Activated CD4-positive, alpha-beta T cell treated with anti-CD3 and anti-CD28 coated beads for 48 hours (primary cell): ENCODE results near the gene PHOX2A.

ENCODE experiments used
- DNase-seq: peaks from one replicate; pipeline ENCODE4 v3.0.0-alpha.2; 2020

Gene PHOX2A

DNA sequence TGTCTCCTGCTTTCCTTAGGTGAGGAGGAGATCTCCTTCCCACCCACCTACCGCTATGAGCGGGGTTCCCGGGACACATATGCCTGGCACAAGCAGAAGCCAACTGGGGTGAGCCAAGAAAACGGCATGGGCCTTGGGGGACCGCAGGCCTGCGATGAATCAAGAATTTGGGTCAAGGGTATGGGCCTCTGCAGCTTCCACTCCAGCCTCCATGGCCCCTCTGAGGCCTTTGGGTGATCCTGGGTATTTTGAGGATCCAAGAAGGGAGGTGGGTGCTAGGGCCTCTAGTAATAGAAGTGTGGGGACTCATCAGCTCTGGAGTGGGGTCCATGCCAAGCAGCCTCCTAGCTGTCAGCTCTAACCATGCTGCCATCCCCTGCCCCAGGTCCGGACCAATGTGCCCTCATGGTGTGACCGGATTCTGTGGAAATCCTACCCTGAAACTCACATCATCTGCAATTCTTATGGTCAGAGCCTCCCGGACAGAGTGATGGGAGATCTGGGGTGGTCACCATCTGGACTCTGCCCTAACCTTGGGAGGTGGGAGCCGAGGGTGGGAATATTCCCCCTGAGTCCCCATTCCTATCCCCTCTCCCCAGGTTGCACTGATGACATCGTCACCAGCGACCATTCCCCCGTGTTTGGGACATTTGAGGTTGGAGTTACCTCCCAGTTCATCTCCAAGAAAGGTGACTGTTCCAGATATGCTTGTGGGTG, 10.8 kb downstream of the PHOX2A start:
- DNase-seq: no peak

DNA sequence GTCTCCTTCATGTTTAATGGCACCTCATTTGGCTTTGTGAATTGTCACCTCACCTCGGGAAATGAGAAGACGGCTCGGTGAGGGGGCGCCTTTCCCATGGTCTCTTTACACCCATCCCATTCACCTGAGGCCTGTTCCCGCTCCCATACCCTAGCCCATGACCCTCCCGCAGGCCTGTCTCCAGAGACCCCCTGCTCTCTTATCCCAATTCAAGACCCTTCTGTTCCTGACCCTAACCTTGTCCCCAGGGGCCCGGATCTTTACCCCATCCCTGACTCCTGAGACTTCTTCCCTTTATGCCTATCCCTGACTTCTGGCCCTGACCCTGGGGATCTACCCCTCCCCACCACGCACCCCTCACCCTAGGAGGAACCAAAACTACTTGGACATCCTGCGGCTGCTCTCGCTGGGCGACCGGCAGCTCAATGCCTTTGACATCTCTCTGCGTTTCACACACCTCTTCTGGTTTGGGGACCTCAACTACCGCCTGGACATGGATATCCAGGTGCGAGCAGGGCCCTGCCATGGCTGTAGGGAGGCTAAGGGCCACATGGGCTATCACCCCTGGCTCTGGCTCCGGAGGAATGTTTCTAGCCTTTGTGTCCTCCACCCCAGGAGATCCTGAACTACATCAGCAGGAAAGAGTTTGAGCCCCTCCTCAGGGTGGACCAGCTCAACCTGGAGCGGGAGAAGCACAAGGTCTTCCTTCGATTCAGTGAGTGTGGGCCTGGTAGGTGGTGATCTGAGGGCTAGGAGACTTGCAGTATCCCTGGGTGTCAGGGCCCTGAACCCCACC, 11.5 kb downstream of the PHOX2A start:
- DNase-seq: no peak

DNA sequence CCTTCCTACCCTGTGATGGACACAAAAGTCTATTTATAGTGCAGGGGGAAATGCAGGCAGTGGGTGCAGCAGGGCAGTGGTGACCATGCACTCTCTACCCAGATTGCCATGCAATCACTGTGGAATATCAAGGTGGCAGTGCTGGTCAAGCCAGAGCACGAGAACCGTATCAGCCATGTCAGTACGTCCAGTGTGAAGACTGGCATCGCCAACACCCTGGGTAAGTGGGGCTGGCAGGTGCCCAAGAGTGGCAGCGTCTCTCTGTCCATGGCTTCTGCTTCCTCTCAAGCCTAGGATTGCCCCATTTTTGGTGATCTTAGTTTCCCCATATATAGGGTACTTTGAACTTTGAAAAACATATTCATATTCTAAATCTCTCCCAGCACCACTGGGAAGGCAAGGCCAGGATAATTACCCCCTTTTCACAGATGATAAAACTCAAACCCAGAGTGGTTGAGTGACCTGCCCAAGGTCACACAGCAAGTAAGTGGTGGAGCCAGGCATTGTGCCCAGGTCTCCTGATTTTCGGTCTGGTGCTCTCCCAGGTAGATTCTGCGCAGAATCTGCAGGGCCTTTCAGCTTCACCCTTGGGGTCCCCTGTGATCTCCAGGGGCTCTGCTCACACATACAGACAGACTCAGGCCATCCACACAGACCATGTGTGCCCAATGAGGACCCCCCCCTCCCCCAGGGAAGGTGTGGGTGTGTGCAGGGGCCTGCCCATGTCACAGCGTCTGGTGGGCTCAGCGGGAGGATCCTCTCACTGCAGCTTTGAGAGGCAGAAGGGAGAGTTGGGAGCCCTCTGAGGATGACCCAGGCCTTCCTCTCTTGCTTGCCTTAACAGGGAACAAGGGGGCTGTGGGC, 12.3 kb downstream of the PHOX2A start:
- DNase-seq: no peak

DNA sequence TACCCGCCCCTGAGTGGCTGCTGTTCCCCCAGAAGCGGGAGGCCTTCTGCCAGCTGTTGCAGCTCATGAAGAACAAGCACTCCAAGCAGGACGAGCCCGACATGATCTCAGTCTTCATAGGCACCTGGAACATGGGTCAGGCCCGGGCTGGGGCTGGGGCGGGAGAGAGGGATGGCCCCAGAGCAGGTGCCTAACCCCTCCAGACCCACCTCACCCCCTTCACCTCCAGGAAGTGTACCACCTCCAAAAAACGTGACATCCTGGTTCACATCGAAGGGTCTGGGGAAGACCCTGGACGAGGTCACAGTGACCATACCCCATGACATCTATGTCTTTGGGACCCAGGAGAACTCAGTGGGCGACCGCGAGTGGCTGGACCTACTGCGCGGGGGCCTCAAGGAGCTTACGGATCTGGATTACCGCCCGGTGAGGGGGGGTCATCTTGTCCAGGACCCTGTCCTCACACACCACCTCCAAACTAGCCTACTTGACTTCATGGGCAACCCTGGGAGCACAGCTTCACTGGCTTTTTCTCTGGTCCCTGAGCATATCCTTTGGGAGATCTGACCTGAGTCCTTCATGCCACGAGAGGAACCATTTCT, 13.1 kb downstream of the PHOX2A start:
- DNase-seq: no peak

DNA sequence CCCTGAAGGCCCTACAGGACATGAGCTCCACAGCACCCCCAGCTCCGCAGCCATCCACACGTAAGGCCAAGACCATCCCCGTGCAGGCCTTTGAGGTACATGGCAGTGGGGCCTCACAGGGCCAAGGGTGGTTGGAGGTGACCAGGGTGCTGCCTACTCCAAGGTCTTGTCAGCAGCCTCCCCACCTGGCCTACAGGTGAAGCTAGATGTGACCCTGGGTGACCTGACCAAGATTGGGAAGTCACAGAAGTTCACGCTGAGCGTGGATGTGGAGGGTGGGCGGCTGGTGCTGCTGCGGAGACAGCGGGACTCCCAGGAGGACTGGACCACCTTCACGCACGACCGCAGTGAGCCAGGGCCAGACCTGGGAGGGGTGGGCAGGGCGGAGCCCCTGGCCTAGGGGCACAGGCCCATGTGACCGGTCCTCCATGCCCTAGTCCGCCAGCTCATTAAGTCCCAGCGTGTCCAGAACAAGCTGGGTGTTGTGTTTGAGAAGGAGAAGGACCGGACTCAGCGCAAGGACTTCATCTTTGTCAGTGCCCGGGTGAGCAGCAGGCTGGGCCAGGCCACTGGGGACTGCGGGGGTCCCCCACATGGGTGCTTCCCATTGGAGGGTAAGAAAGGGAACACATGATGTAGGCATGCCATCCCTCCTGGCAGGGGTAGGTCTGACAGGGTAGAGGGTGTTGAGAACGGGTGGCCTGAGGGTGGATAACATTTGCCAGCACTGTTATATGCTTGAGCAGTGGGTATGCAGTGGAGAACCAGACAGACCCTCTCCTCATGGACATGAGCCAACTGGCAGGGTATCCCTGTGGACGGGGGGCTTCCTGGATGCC, 13.8 kb downstream of the PHOX2A start:
- DNase-seq: no peak

DNA sequence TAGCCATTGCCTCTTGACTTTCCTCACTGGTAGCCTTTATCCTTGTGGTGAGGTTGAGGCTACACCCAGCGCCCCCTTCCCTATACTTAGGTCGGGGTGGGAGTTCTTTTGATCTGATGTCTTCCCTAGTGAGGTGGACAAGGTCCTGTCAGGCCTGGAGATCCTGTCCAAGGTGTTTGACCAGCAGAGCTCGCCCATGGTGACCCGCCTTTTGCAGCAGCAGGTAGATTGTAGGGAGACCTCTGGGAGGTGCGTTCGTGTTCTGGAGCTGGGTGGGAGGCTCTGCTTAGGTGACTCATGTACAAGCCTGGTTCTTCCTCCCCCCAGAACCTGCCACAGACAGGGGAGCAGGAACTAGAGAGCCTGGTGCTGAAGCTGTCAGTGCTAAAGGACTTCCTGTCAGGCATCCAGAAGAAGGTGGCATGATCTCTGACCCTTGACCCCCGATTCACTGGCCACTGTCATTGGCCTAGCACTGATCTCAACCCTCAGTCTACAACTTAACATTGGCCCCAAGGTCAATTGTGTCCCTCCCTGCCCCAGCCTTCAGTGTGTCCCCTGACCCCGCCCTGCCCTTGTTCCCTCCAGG, 14.5 kb downstream of the PHOX2A start:
- no peak for DNase-seq

DNA sequence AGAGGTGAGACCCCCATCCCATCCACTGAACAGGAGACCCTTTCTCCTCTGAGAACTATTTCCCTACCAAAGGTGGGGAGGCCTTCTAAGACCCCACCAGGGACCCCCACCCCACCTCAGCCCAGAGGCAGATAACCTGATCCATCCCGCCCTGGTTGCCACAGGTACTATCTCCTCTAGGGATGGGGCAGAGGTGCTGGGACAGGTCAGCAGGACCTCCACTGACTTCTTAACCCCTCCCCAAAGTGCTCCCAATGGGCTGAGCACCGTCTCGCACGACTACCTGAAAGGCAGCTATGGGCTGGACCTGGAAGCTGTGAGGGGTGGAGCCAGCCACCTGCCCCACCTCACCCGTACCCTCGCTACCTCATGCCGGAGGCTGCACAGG, 15.1 kb downstream of the PHOX2A start:
- DNase-seq: no peak

DNA sequence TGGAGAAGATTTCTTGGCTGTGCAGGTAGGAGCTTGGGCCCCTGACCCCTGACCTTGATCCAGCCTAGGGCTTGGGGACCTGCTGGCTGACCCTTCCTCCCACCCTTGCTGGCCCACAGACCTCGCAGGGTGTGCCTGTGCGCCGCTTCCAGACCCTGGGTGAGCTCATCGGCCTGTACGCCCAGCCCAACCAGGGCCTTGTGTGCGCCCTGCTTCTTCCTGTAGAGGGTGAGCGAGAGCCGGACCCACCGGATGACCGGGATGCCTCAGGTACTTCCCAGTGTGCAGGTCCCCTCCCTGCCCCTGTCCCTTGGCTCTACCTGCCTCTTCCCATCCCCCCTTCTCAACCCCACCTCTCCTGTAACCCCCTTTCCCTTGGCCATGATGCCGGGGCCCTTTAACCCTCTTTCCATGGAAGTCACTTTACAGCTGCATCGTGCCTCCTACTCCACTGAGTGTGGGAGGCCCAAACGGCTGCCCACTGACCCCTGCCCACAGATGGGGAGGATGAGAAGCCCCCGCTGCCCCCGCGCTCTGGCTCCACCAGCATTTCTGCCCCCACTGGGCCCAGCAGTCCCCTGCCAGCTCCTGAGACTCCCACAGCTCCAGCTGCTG, 15.6 kb downstream of the PHOX2A start:
- no peak for DNase-seq

DNA sequence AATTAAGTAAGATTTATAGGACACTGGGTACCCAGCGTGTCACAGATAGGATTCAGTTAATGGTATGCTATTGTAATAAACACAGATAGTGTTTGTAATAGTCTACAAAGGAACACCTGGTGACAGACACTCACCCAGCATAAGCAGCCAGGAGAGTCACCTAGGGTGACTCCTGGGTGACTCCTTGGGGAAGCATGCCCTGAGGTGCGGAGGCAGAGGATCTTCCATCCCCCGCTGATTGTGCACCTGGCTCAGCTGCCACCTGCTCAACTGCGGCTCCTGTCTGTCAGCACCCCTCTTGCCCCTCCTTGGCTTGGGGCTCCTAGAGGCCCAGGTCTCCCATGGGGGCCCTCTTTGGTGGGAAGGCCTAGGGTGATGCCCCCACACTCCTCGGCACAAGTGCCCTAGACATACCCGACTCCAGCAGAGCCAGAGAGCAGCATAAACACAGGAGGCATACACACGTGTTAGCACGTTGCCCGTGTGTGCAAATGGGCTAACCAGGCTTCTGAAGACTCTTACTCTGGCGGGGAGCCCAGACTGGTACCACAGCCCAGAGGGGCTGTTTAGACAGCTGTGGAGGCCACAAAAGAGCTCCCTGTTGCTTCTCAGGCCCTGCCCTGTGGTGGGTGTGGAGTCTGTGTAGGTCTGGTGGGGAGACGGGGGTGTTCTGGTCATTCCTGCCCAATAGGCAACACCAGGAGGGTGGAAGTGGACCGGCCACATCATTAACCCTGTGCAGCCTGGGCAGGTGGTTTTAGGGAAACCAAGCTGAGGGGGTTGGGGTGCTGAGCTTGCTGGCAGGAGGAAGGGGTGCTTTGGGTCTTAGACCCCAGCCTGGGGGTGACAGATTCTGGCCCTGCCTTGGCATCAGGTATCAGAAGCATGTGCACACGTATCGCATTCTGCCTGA, 16.4 kb downstream of the PHOX2A start:
- DNase-seq: no peak

DNA sequence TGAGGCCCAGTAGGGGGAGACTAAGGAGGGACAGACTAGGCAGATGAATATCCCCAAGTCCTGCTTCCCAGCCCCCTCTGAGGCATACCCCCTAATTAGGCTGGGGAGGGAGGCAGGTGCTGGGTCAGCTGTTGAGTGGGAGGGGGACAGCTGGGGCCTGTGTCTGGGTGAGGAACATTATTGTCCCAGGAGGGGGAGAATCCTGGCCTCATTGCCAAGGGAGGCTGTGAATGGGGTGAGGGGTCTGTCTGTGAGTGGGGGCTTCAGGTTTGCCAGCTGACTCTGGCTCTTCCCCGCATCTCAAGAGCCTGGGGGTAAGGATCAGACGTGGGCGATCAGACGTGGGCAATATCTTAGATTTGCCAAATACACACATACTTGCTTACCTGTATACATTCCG, 17.3 kb downstream of the PHOX2A start:
- DNase-seq: no peak

DNA sequence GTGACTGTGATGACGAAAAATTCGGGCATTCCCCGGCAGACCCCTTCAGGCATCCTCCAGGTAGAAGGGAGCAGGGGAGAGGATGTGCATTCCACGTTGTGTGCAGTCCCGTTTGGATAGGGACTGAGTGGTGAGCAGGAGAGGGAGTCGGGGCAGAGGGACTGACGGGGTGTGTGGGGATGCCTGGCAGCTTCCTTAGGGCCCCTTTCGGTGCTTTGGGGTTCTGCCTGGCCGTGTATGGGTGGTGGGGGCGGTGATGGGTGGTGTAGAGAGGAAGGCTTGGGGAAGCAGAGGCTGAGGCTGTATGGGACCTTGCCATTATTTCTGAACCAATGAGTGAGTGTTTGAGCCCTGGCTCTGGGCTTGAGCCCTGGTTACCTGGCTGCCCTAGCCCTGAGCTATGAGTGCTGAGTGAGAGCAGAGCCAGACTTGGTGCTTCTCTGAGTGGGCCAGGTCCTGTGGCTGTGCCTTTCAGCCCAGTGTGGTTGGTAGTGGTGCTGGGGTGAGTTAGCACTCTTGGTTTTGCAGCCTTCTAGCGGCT, 18.5 kb downstream of the PHOX2A start:
- DNase-seq: peak; percentile 54

DNA sequence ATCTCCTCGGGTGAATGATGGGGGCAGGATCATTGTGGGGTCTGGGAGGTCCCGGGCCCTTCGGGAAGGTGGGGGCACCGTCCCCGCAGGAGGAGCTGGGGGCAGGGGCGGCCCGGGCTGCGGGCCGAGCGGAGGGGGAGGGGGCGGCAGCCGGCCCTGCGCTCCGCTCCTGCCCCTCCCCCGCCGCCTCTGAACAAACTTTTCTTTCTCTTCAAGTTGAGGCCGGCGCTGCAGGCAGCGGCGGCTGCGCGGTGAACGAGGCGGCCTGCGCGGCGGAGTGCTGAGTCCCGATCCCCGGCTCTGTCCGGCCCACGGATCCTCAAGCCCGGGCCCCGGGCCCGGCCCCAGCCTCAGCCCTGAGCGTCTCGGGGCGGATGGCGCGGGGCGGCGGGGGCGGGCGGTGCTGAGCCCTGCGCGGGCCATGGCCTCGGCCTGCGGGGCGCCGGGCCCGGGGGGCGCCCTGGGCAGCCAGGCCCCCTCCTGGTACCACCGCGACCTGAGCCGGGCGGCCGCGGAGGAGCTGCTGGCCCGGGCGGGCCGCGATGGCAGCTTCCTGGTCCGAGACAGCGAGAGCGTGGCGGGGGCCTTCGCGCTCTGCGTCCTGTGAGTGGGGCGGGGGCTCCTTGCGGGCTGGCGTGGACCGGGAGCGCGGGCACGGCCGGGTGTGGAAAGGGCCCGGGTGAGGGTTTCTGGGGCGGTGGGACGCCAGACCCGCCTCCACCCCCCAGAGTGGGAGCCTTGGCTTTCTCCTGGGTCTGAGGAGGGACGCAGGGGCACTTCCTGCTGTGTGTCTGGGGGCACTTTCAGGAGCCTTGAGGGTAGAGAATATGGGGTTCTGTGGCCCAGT, 19.2 kb downstream of the PHOX2A start, which contains the start of gene INPPL1:
INPPL1 (plus strand) TSS at position 204 of the 847 bp plus-strand sequence; CDS start at position 422, 218 bp downstream.
- DNase-seq: peak; percentile 59

DNA sequence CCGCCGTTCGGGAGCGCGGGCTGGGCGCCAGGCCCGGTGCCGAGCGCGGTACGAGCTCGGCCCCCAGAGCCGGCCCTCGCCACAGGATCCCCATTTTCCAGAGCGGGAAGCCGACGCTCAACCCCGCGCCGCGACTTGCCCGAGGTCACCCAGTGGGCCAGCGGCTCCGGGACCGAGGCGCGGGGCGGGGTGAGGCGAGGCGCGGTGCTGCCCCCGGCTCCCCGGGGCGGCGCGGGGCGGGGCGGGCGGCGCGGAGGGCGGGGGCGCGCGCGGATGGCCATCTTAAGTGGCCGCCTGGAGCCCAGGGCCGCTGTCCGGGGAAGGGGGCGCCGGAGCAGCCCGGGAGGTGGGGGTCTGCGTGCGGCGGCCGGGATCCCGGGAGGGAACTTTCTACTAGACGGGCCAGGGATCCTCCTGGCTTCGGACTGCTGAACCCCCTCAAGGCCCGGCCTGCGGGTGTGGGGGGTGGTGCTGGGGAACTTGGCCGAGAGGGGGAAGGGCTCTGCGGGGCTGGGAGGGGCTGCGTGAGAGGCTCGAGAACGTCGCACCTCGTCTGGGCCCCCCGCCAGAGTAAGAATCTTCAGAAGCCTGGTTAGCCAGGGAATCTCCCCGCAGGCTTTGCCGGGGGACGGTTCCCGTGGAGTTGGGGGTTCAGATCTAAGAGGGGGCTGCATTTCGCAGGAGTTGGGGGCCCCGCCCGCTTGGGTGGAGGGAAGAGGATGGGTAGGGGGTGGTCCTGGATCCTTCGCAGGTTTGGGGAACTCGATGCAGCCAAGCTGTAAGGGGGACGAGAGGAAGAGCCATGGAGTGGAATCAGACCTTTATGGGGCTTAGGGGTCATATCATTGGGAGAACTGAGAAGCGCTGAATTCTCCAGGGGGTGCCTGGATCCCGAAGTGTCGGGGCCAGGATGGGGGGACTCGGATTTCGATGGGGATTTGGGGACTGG, 20.1 kb downstream of the PHOX2A start:
- DNase-seq: peak; percentile 68

DNA sequence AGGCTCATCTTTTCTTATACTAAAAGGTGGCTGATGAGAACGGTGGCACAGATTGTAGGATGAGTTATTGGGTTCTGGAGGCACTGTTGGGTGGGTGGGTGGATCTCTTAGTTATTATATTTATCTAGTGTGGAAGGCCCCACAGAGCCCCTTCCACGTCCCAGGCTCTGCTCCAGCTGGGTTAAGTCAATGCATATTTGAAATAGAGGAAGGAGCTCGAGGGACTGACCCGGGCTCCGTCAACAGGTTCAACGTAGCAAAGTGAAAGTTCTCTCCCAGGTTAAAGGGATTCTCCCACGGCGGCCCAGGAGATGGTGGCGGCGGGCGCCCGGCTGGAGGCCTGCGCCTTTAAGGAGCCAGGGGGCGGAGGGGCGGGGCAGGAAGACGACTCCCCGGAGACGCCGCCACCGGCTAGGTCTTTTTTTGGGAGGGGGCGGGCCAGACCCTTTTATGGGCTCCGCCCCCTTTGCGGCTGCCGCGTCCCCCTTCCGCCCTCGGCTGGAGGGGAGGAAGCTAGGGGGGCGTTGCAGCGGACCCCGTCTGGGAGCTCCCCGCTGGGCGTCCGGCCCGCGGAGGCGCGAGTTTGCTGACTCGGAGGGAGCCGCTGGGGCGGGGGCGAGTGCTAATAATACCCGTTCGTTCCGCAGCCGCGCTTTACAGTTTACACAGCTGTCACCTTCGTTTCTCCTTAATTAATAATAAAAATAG, 20.9 kb downstream of the PHOX2A start:
- DNase-seq: peak; percentile 95

DNA sequence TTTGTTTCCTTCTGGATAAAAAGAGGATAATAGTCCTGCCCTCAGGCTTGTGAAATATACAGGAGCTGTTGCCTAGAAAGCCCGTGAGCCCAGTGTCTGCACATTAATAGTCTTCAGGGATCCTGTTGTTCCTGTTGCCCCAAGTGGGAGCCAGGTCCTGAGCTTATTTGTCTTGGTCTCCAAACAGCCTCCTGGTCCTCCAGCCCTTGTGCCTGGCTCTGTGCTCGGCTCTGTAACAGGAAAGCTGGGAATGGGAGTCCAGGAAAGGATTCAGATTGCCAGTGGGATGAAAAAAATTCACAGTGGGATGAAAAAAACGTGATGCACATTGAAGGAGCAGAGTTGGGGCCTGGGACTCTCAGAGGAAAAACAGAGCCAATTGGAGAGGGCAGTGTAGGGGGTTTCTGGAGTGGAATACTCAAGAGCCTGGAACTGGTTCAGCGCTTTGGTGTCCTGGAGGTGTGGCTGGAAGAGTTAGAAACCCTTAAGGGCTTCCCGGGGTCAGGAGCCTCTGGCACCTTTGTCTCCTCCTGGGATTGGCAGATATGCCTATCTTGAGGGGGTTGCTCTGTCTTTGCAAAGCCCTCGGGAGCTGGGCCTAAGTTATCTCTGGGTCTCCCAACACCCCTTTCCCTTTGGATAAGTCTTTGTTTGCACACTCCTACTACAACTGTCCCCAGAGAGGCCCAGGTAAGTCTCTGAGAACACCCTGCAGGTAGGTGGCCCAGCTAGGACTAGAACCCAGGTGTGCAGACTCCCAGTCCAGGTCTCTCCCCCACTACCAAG, 21.7 kb downstream of the PHOX2A start:
- DNase-seq: no peak
